Endothelial cell of umbilical vein (primary cell): ENCODE results near the gene TMEM150C. TPM values are rescaled to one million over a fixed set of nuclear protein-coding genes. Genes with fewer than 3 reads are reported as not detected.

Experiments
- BruUV-seq: library from RNA; stranded (reverse); fragments of 400-500 nt; replicated peaks from 2 replicates; lab custom pipeline; 2021; lab: Mats Ljungman, UMichigan
- CTCF ChIA-PET: fragments of 300-600, 350-600 bp; sonication (Branson Sonifier 250); formaldehyde crosslinking; loops from one replicate; lab custom pipeline; 2021; ENCODE audit warnings: antibody characterized with exemption, inconsistent platforms; lab: Charles Lee
- POLR2A ChIA-PET: fragments of 300-600, 350-600 bp; sonication (Branson Sonifier 250); formaldehyde crosslinking; loops from one replicate; lab custom pipeline; 2021; ENCODE audit warnings: antibody characterized with exemption, inconsistent platforms; lab: Charles Lee
- DNase-seq: peaks from one replicate; pipeline ENCODE4 v3.0.0-alpha.2; 2011; ENCODE audit warnings: low read depth, low spot score
- FAIRE-seq: peaks from 2 replicates; lab custom pipeline; 2011; peaks lifted over from hg19 to GRCh38; lab: Jason Lieb, UNC
- H2AFZ ChIP-seq: 2 replicates; pipeline ENCODE4 v1.6.0; 2012; ENCODE audit warnings: low read depth, low read length, control low read depth, inconsistent platforms
- H3K27ac ChIP-seq: 2 replicates; pipeline ENCODE4 v1.5.1; 2011; ENCODE audit warnings: low read depth, mild to moderate bottlenecking, control low read depth, low read length, moderate library complexity; ENCODE audit not compliant: insufficient read depth
- H3K27me3 ChIP-seq, 2 experiments: 2 replicates each; pipeline versions ENCODE4 v1.6.0 to v1.6.1; 2011; ENCODE audit warnings: low read length in 2 of 2, mixed read lengths in 1 of 2; ENCODE audit not compliant: control insufficient read depth in 2 of 2, insufficient read depth in 2 of 2
- H3K36me3 ChIP-seq, 2 experiments: 2 replicates in 1 of 2; 3 replicates in 1 of 2; pipeline ENCODE4 v1.5.1; 2011; ENCODE audit warnings: low read length in 2 of 2, mild to moderate bottlenecking in 1 of 2, moderate library complexity in 1 of 2; ENCODE audit not compliant: control insufficient read depth in 2 of 2, insufficient read depth in 2 of 2; ENCODE audit errors: extremely low read depth in 1 of 2
- H3K4me1 ChIP-seq: 3 replicates; pipeline ENCODE4 v1.5.1; 2011; ENCODE audit warnings: mild to moderate bottlenecking, low read length; ENCODE audit not compliant: control insufficient read depth, insufficient read depth; ENCODE audit errors: extremely low read depth
- H3K4me2 ChIP-seq: 2 replicates; pipeline ENCODE4 v1.6.1; 2011; ENCODE audit warnings: low read length, control low read depth, mixed read lengths; ENCODE audit not compliant: insufficient read depth
- H3K4me3 ChIP-seq, 3 experiments: fragments of 200-600 bp in 1 of 3; sonication (generic), shearing (Covaris generic) in 1 of 3; replicated peaks in 1 of 3; 2 replicates each; pipeline ENCODE4 v1.5.1; 2011 to 2016; ENCODE audit warnings: control low read depth in 3 of 3, low read length in 3 of 3, mild to moderate bottlenecking in 2 of 3, inconsistent platforms in 1 of 3, low read depth in 1 of 3, moderate library complexity in 1 of 3; ENCODE audit not compliant: insufficient read depth in 1 of 3
- H3K79me2 ChIP-seq: 2 replicates; pipeline ENCODE4 v1.6.0; 2012; ENCODE audit warnings: low read length, inconsistent platforms; ENCODE audit not compliant: control insufficient read depth, insufficient read depth
- H3K9ac ChIP-seq: replicated peaks from 2 replicates; pipeline ENCODE3; 2011; ENCODE audit warnings: low read length, control low read depth; ENCODE audit not compliant: insufficient read depth; ENCODE audit errors: extremely low read depth
- H3K9me1 ChIP-seq: replicated peaks from 3 replicates; pipeline ENCODE4 v1.6.0; 2011; ENCODE audit warnings: mild to moderate bottlenecking, low read length; ENCODE audit not compliant: control insufficient read depth, insufficient read depth; ENCODE audit errors: extremely low read depth
- H3K9me3 ChIP-seq: replicated peaks from 2 replicates; pipeline ENCODE4 v1.5.1; 2012; ENCODE audit warnings: low read length, inconsistent platforms; ENCODE audit not compliant: control insufficient read depth, insufficient read depth
- H4K20me1 ChIP-seq: replicated peaks from 2 replicates; pipeline ENCODE3; 2011; ENCODE audit warnings: mild to moderate bottlenecking, low read length; ENCODE audit not compliant: control insufficient read depth, insufficient read depth; ENCODE audit errors: extremely low read depth
- EZH2 ChIP-seq: IDR thresholded peaks from 2 replicates; pipeline ENCODE4 v1.6.1; 2012; ENCODE audit warnings: borderline replicate concordance, low read depth, mild to moderate bottlenecking, moderate library complexity, low read length, inconsistent platforms; ENCODE audit not compliant: severe bottlenecking
- FOS ChIP-seq: IDR thresholded peaks from 2 replicates; pipeline ENCODE4 v1.6.1; 2011; ENCODE audit warnings: mild to moderate bottlenecking, low read length, moderate library complexity, borderline replicate concordance; ENCODE audit not compliant: insufficient read depth
- GATA2 ChIP-seq: IDR thresholded peaks from 2 replicates; pipeline ENCODE4 v1.7.0; 2011; ENCODE audit warnings: low read depth, mild to moderate bottlenecking, moderate library complexity, mixed read lengths, low read length; ENCODE audit not compliant: insufficient read length, insufficient read depth
- JUN ChIP-seq: IDR thresholded peaks from 2 replicates; pipeline ENCODE4 v1.6.1; 2011; ENCODE audit warnings: borderline replicate concordance, low read depth; ENCODE audit not compliant: insufficient read length, insufficient read depth
- MYC ChIP-seq: IDR thresholded peaks from one replicate; pipeline ENCODE4 v1.6.1; 2011; ENCODE audit warnings: mild to moderate bottlenecking, low read depth, low read length
- POLR2A ChIP-seq: IDR thresholded peaks from 2 replicates; pipeline ENCODE4 v1.6.1; 2012; ENCODE audit warnings: low read depth, mild to moderate bottlenecking, control low read depth, low read length
- POLR2AphosphoS5 ChIP-seq: IDR thresholded peaks from 2 replicates; pipeline ENCODE4 v1.6.1; 2012; ENCODE audit warnings: low read depth, mild to moderate bottlenecking, control low read depth, low read length, moderate library complexity; ENCODE audit not compliant: insufficient read depth
- dilution Hi-C: fragments of 300-500 bp; cut with MboI; formaldehyde crosslinking; loops from one replicate; pipeline ENCODE4 v1.15.0; 2019; ENCODE audit warnings: low sequenced_read_pairs; ENCODE audit not compliant: extremely low pct_ligation_motif_present
- intact Hi-C: fragments of 100-400 bp; cut with micrococcal nuclease; formaldehyde crosslinking; loops from one replicate; pipeline ENCODE4 v1.10.0; 2022
- polyA plus RNA-seq, 4 experiments: library from polyadenylated mRNA; depleted of rRNA in 3 of 4; stranded (reverse) in 3 of 4; unstranded in 1 of 4; fragments of >200 nt; gene quantifications; 2 replicates each; pipeline versions ENCODE4 v1.2.1 to v1.2.3, GENCODE V29; 2011 to 2012; ENCODE audit warnings: missing spikeins in 1 of 4
- total RNA-seq: library from RNA; stranded (reverse); gene quantifications from 2 replicates; pipeline ENCODE4 v1.2.3, GENCODE V29; 2021
- TF ChIP-seq, protein P1 (sequence below), 2 donors: IDR thresholded peaks; 1 replicate in 1 of 2; 2 replicates in 1 of 2; pipeline ENCODE4 v1.5.1; 2011; ENCODE audit warnings: low read length in 2 of 2, mild to moderate bottlenecking in 2 of 2, moderate library complexity in 2 of 2, control low read depth in 1 of 2, inconsistent platforms in 1 of 2, low read depth in 1 of 2; ENCODE audit not compliant: insufficient read depth in 1 of 2; ENCODE audit errors: extremely low read depth in 1 of 2
- TF ChIP-seq, protein P2 (sequence below): IDR thresholded peaks from 2 replicates; pipeline ENCODE4 v1.6.1; 2011; ENCODE audit not compliant: insufficient read depth, insufficient read length

The TMEM150C gene
- total and polyA plus RNA-seq, 2 donors (not counting 3 experiments of a cell fraction or from before 2014, with no cell fraction given): 4.1 to 6.6 TPM

GRCh38 chr4:82542642-82543041, 19.1 kb downstream of the TMEM150C start:
- no peak overlapping the region for H3K4me2 ChIP-seq
- H4K20me1 ChIP-seq: no peaks in the 10 kb centered on the region
- TF ChIP-seq JUN (no peak), POLR2A (no peak)
- TF ChIP-seq, protein P1, sequence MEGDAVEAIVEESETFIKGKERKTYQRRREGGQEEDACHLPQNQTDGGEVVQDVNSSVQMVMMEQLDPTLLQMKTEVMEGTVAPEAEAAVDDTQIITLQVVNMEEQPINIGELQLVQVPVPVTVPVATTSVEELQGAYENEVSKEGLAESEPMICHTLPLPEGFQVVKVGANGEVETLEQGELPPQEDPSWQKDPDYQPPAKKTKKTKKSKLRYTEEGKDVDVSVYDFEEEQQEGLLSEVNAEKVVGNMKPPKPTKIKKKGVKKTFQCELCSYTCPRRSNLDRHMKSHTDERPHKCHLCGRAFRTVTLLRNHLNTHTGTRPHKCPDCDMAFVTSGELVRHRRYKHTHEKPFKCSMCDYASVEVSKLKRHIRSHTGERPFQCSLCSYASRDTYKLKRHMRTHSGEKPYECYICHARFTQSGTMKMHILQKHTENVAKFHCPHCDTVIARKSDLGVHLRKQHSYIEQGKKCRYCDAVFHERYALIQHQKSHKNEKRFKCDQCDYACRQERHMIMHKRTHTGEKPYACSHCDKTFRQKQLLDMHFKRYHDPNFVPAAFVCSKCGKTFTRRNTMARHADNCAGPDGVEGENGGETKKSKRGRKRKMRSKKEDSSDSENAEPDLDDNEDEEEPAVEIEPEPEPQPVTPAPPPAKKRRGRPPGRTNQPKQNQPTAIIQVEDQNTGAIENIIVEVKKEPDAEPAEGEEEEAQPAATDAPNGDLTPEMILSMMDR (IDR thresholded peaks at IDR 0.05; ENCODE audit: extremely low read depth in 1 of 2, insufficient read depth in 1 of 2, low read depth in 1 of 2, low read length in 2 of 2): no peak
- no peak for DNase-seq
- H3K9me3 ChIP-seq: no peaks in the 10 kb centered on the region
- FAIRE-seq: no peak
- H3K36me3 ChIP-seq: no peaks in the 10 kb centered on the region
- no peak overlapping the region for H2AFZ ChIP-seq
- H3K4me1 ChIP-seq: no peaks in the 10 kb centered on the region
- no peak overlapping the region for H3K9ac ChIP-seq
- BruUV-seq: no TSS peak
- dilution Hi-C loops: no loop called here
- intact Hi-C loops: no loop called here
- H3K27ac ChIP-seq: no peak overlapping the region
- H3K4me3 ChIP-seq: no peak overlapping the region
- POLR2A ChIA-PET: no interaction called here
- H3K9me1 ChIP-seq: no peaks in the 10 kb centered on the region
- CTCF ChIA-PET: interaction anchor here (1.7 to 2.4 kb wide), 2 partner anchors 12 to 196 kb away, joined by 7 to 9 read pairs; no protein-coding TSS in a partner anchor
- no peaks in the 10 kb centered on the region for H3K27me3 ChIP-seq
- no peaks in the 10 kb centered on the region for H3K79me2 ChIP-seq

DNA sequence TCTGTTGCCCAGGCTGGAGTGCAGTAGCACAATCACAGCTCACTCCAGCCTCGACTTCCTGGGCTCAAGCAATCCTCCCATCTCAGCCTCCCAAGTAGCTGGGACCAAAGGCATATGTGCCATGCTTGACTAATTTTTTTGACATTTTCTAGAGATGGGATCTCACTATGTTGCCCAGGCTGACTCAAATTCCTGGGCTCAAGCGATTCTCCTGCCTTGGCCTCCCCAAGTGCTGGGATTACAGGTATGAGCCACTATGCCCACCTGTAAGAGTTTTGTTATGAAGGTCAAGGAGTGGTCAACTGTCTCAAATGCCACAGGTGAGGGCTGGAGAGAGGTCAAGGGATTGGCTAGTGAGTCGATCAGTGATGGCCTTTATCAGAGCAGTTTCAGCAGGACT, 32.5 kb downstream of the TMEM150C start:
- DNase-seq: no peak
- ChIA-PET POLR2A (no interaction called here), CTCF (no interaction called here)
- intact Hi-C loops (no loop called here), dilution Hi-C loops (no loop called here)
- H3K9me1 ChIP-seq: no peaks in the 10 kb centered on the region
- H4K20me1 ChIP-seq: no peaks in the 10 kb centered on the region
- H3K4me3 ChIP-seq: no peak overlapping the region
- no peak overlapping the region for H3K9ac ChIP-seq
- no TSS peak for BruUV-seq
- no peaks in the 10 kb centered on the region for H3K27me3 ChIP-seq
- H3K9me3 ChIP-seq: no peaks in the 10 kb centered on the region
- H3K79me2 ChIP-seq: no peaks in the 10 kb centered on the region
- H2AFZ ChIP-seq: no peak overlapping the region
- TF ChIP-seq POLR2AphosphoS5: no peak
- TF ChIP-seq MYC: no peak
- no peak for TF ChIP-seq FOS
- TF ChIP-seq JUN: no peak
- TF ChIP-seq EZH2: no peak
- TF ChIP-seq, protein P2, sequence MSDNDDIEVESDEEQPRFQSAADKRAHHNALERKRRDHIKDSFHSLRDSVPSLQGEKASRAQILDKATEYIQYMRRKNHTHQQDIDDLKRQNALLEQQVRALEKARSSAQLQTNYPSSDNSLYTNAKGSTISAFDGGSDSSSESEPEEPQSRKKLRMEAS: no peak
- TF ChIP-seq POLR2A: no peak
- TF ChIP-seq GATA2: no peak
- TF ChIP-seq, protein P1 (IDR thresholded peaks at IDR 0.05; ENCODE audit: extremely low read depth in 1 of 2, insufficient read depth in 1 of 2, low read depth in 1 of 2, low read length in 2 of 2): no peak
- no peak overlapping the region for H3K4me2 ChIP-seq
- no peaks in the 10 kb centered on the region for H3K36me3 ChIP-seq
- H3K27ac ChIP-seq: no peak overlapping the region
- FAIRE-seq: no peak
- peaks cover 3% of the 10 kb centered on the region for H3K4me1 ChIP-seq
